H1 (cell line): ENCODE measurements around the gene ATP5ME.

ENCODE experiments used
- CBX5 ChIP-seq: fragments of 300-800, 300-1000 bp; sonication (generic); IDR thresholded peaks from 2 replicates; pipeline ENCODE4 v1.7.1; 2016; ENCODE audit warnings: antibody characterized with exemption, low read length, low read depth
- EZH2 ChIP-seq: fragments of 200-600 bp; sonication (generic); IDR thresholded peaks from 2 replicates; pipeline ENCODE4 v1.7.1; 2012; ENCODE audit warnings: low read depth, mild to moderate bottlenecking, moderate library complexity, low read length, inconsistent platforms; ENCODE audit not compliant: severe bottlenecking
- KDM1A ChIP-seq: fragments of 200-600, 300-600 bp; sonication (generic); IDR thresholded peaks from 2 replicates; pipeline ENCODE4 v1.7.1; 2016; ENCODE audit warnings: mild to moderate bottlenecking, low read length, borderline replicate concordance
- POLR2AphosphoS5 ChIP-seq: IDR thresholded peaks from 2 replicates; pipeline ENCODE4 v1.6.1; 2011; ENCODE audit warnings: low read depth, low read length

GRCh38 chr4:717601-718320 is 43.7 kb upstream of the ATP5ME start:
- TF ChIP-seq KDM1A (no peak), CBX5 (no peak), EZH2 (no peak), POLR2AphosphoS5 (no peak)
